Naive thymus-derived CD4-positive, alpha-beta T cell (primary cell): ENCODE data around the gene LRRC19. TPM values are rescaled to one million over a fixed set of nuclear protein-coding genes. Genes with fewer than 3 reads are reported as not detected.

Experiments used
- ATAC-seq: fragments of 150-1000 bp; cut with Tn5 transposase; 2 replicates; pipeline ENCODE4 v1.10.0; 2021; ENCODE audit warnings: mild to moderate bottlenecking, moderate library complexity
- CTCF ChIA-PET: fragments of 350-600 bp; sonication (Branson Sonifier 250); formaldehyde crosslinking; loops from one replicate; lab custom pipeline; 2021; ENCODE audit warnings: antibody characterized with exemption; lab: Charles Lee
- POLR2A ChIA-PET: fragments of 350-600 bp; sonication (Branson Sonifier 250); formaldehyde crosslinking; loops from one replicate; lab custom pipeline; 2021; ENCODE audit warnings: antibody characterized with exemption, inconsistent platforms; lab: Charles Lee
- DNase-seq, 9 donors: peaks; one replicate each; pipeline versions ENCODE4 v3.0.0 to v3.0.0-alpha.2; 2020 to 2022; ENCODE audit warnings: mixed read lengths in 1 of 9
- H3K27ac ChIP-seq: one replicate; pipeline ENCODE4 v1.7.0; 2013; ENCODE audit warnings: mild to moderate bottlenecking, low read depth, low read length, moderate library complexity
- H3K27me3 ChIP-seq, 2 donors: one replicate each; pipeline ENCODE4 v1.7.0; 2013; ENCODE audit warnings: low read length in 2 of 2, mild to moderate bottlenecking in 2 of 2, moderate library complexity in 2 of 2; ENCODE audit not compliant: control insufficient read depth in 2 of 2, insufficient read depth in 2 of 2
- H3K36me3 ChIP-seq, 3 experiments: 1 replicate in 2 of 3; 2 replicates in 1 of 3; pipeline ENCODE4 v1.7.0; 2013; ENCODE audit warnings: low read length in 3 of 3, mild to moderate bottlenecking in 3 of 3, moderate library complexity in 1 of 3; ENCODE audit not compliant: insufficient read depth in 3 of 3, control insufficient read depth in 2 of 3
- H3K4me1 ChIP-seq, 2 donors: one replicate each; pipeline ENCODE4 v1.7.0; 2013; ENCODE audit warnings: low read length in 2 of 2, mild to moderate bottlenecking in 2 of 2, moderate library complexity in 1 of 2; ENCODE audit not compliant: control insufficient read depth in 2 of 2, insufficient read depth in 2 of 2
- H3K4me3 ChIP-seq: 2 replicates; pipeline ENCODE4 v1.7.0; 2013; ENCODE audit warnings: mild to moderate bottlenecking, low read length
- H3K9me3 ChIP-seq, 3 experiments: 1 replicate in 2 of 3; 2 replicates in 1 of 3; pipeline ENCODE4 v1.7.0; 2013; ENCODE audit warnings: low read length in 3 of 3; ENCODE audit not compliant: control insufficient read depth in 2 of 3
- H3K27ac Mint-ChIP-seq, 9 donors: one replicate each; pipeline ENCODE4 v1.8.0; 2020 to 2022; ENCODE audit warnings: mixed read lengths in 9 of 9, mild to moderate bottlenecking in 8 of 9, moderate library complexity in 5 of 9, inconsistent platforms in 2 of 9
- H3K27me3 Mint-ChIP-seq, 5 donors: one replicate each; pipeline ENCODE4 v1.8.0; 2021 to 2022; ENCODE audit warnings: mixed read lengths in 5 of 5, mild to moderate bottlenecking in 1 of 5
- H3K36me3 Mint-ChIP-seq, 5 donors: one replicate each; pipeline ENCODE4 v1.8.0; 2020 to 2022; ENCODE audit warnings: mixed read lengths in 5 of 5, mild to moderate bottlenecking in 3 of 5, inconsistent platforms in 1 of 5
- H3K4me1 Mint-ChIP-seq, 7 donors: one replicate each; pipeline ENCODE4 v1.8.0; 2020 to 2022; ENCODE audit warnings: mixed read lengths in 7 of 7, mild to moderate bottlenecking in 3 of 7, inconsistent platforms in 1 of 7
- H3K4me3 Mint-ChIP-seq, 10 donors: one replicate each; pipeline ENCODE4 v1.8.0; 2020 to 2022; ENCODE audit warnings: mild to moderate bottlenecking in 10 of 10, mixed read lengths in 10 of 10, moderate library complexity in 6 of 10, inconsistent platforms in 2 of 10
- H3K9me3 Mint-ChIP-seq, 11 donors: one replicate each; pipeline ENCODE4 v1.8.0; 2020 to 2022; ENCODE audit warnings: mixed read lengths in 11 of 11, mild to moderate bottlenecking in 4 of 11, inconsistent platforms in 1 of 11, moderate library complexity in 1 of 11
- intact Hi-C, 2 donors: fragments of 100-400 bp; cut with micrococcal nuclease; formaldehyde crosslinking; loops; one replicate each; pipeline ENCODE4 v1.15.1; 2023
- polyA plus RNA-seq, 2 donors: library from polyadenylated mRNA; unstranded; fragments of 300-500 nt; fragmentation: Illumina TruSeq; gene quantifications; one replicate each; pipeline ENCODE4 v1.2.3, GENCODE V29; 2021
- total RNA-seq, 6 experiments: library from RNA in 5 of 6; stranded (reverse) in 5 of 6; gene quantifications; 1 replicate in 5 of 6; 2 replicates in 1 of 6; pipeline ENCODE4 v1.2.3 and lab custom pipeline; 2021 to 2026

Gene LRRC19
- total and polyA plus RNA-seq, 7 experiments from 2014 or later: not detected

- POLR2A ChIA-PET: no interaction called here
- ATAC-seq: no peak
- intact Hi-C loops: no loop called here
- peaks cover 0 to 21% (median 4%) of the 10 kb centered on the region in 5 donors for H3K36me3 Mint-ChIP-seq
- H3K9me3 ChIP-seq: no peaks in the 10 kb centered on the region
- H3K36me3 ChIP-seq: peaks cover 0 to 7% (median 0%) of the 10 kb centered on the region in 3 experiments
- no peak overlapping the region for H3K27ac ChIP-seq
- no peaks in the 10 kb centered on the region for H3K9me3 Mint-ChIP-seq
- no peak overlapping the region for H3K27ac Mint-ChIP-seq
- no peak overlapping the region for H3K4me3 ChIP-seq
- no peak for DNase-seq
- no peaks in the 10 kb centered on the region for H3K4me1 Mint-ChIP-seq
- no peaks in the 10 kb centered on the region for H3K27me3 ChIP-seq
- CTCF ChIA-PET: no interaction called here
- H3K4me1 ChIP-seq: no peaks in the 10 kb centered on the region
- H3K4me3 Mint-ChIP-seq: no peak overlapping the region
- no peaks in the 10 kb centered on the region for H3K27me3 Mint-ChIP-seq
Observed at GRCh38 chr9:27042476-27042875, 37.0 kb upstream of the LRRC19 start.

GRCh38 chr9:27041746-27042145 is 36.3 kb upstream of the LRRC19 start:
- ATAC-seq (no peak), DNase-seq (no peak)
- no peak overlapping the region for H3K27ac Mint-ChIP-seq
- POLR2A ChIA-PET: no interaction called here
- H3K27ac ChIP-seq: no peak overlapping the region
- H3K4me3 ChIP-seq: no peak overlapping the region
- intact Hi-C loops: no loop called here
- no peaks in the 10 kb centered on the region for H3K9me3 ChIP-seq
- H3K36me3 ChIP-seq: peaks cover 0 to 7% (median 0%) of the 10 kb centered on the region in 3 experiments
- CTCF ChIA-PET: no interaction called here
- H3K4me1 ChIP-seq: no peaks in the 10 kb centered on the region
- no peak overlapping the region for H3K4me3 Mint-ChIP-seq
- no peaks in the 10 kb centered on the region for H3K27me3 Mint-ChIP-seq
- no peaks in the 10 kb centered on the region for H3K27me3 ChIP-seq
- H3K4me1 Mint-ChIP-seq: no peaks in the 10 kb centered on the region
- H3K36me3 Mint-ChIP-seq: peaks cover 0 to 26% (median 4%) of the 10 kb centered on the region in 5 donors
- H3K9me3 Mint-ChIP-seq: no peaks in the 10 kb centered on the region

GRCh38 chr9:27037499-27037898 is 32.0 kb upstream of the LRRC19 start:
- CTCF ChIA-PET: no interaction called here
- intact Hi-C loops: no loop called here
- no peak overlapping the region for H3K27ac ChIP-seq
- H3K27me3 ChIP-seq: no peaks in the 10 kb centered on the region
- POLR2A ChIA-PET: no interaction called here
- no peak for DNase-seq
- no peaks in the 10 kb centered on the region for H3K4me1 ChIP-seq
- no peak overlapping the region for H3K4me3 Mint-ChIP-seq
- H3K4me3 ChIP-seq: no peak overlapping the region
- no peaks in the 10 kb centered on the region for H3K4me1 Mint-ChIP-seq
- peaks cover 0 to 26% (median 4%) of the 10 kb centered on the region in 5 donors for H3K36me3 Mint-ChIP-seq
- no peaks in the 10 kb centered on the region for H3K9me3 ChIP-seq
- H3K27ac Mint-ChIP-seq: peak overlapping the region in 1 of 9 donors; percentile 6
- H3K9me3 Mint-ChIP-seq: no peaks in the 10 kb centered on the region
- peaks cover 0 to 3% (median 0%) of the 10 kb centered on the region in 3 experiments for H3K36me3 ChIP-seq
- no peak for ATAC-seq
- H3K27me3 Mint-ChIP-seq: no peaks in the 10 kb centered on the region

- H3K4me1 ChIP-seq: no peaks in the 10 kb centered on the region
- ChIA-PET CTCF (interaction anchor here (1.1 kb wide), 1 partner anchor 95 kb away, joined by 3 read pairs; no protein-coding TSS in a partner anchor), POLR2A (interaction anchor here (0.7 kb wide), 1 partner anchor 461 kb away, joined by 3 read pairs; no protein-coding TSS in a partner anchor)
- Mint-ChIP-seq H3K27me3 (no peaks in the 10 kb centered on the region), H3K4me1 (no peaks in the 10 kb centered on the region), H3K4me3 (no peak overlapping the region), H3K27ac (no peak overlapping the region), H3K36me3 (peaks cover 0 to 25% (median 4%) of the 10 kb centered on the region in 5 donors), H3K9me3 (no peaks in the 10 kb centered on the region)
- H3K27ac ChIP-seq: no peak overlapping the region
- intact Hi-C loops: loop anchor here (1.0 to 2.0 kb wide), 2 partner anchors 242 to 515 kb away; no protein-coding TSS in a partner anchor
- H3K9me3 ChIP-seq: no peaks in the 10 kb centered on the region
- no peaks in the 10 kb centered on the region for H3K27me3 ChIP-seq
- H3K4me3 ChIP-seq: no peak overlapping the region
- H3K36me3 ChIP-seq: peaks cover 0 to 3% (median 0%) of the 10 kb centered on the region in 3 experiments
- DNase-seq: peak in 6 of 9 donors; percentile 11 to 45 (median 14)
- peak; percentile 57 for ATAC-seq
Observed at GRCh38 chr9:27033815-27034403, 28.4 kb upstream of the LRRC19 start.

- H3K4me1 ChIP-seq: no peaks in the 10 kb centered on the region
- Mint-ChIP-seq H3K27ac (no peak overlapping the region), H3K4me1 (no peaks in the 10 kb centered on the region), H3K27me3 (no peaks in the 10 kb centered on the region), H3K9me3 (peaks cover 0 to 3% (median 0%) of the 10 kb centered on the region in 11 donors), H3K4me3 (no peak overlapping the region), H3K36me3 (peaks cover 6 to 23% (median 14%) of the 10 kb centered on the region in 5 donors)
- H3K27me3 ChIP-seq: no peaks in the 10 kb centered on the region
- no peaks in the 10 kb centered on the region for H3K9me3 ChIP-seq
- intact Hi-C loops: no loop called here
- no peak overlapping the region for H3K27ac ChIP-seq
- POLR2A ChIA-PET: no interaction called here
- no peak for ATAC-seq
- no peak overlapping the region for H3K4me3 ChIP-seq
- no peak for DNase-seq
- CTCF ChIA-PET: no interaction called here
- H3K36me3 ChIP-seq: peaks cover 0 to 7% (median 0%) of the 10 kb centered on the region in 3 experiments
Observed at GRCh38 chr9:27029186-27029585, 23.7 kb upstream of the LRRC19 start.

- Histone ChIP-seq H3K36me3 (peaks cover 0 to 14% (median 0%) of the 10 kb centered on the region in 3 experiments), H3K9me3 (no peaks in the 10 kb centered on the region), H3K27me3 (no peaks in the 10 kb centered on the region), H3K4me1 (no peaks in the 10 kb centered on the region), H3K4me3 (no peak overlapping the region), H3K27ac (no peak overlapping the region)
- Mint-ChIP-seq H3K4me1 (no peaks in the 10 kb centered on the region), H3K9me3 (peaks cover 0 to 5% (median 0%) of the 10 kb centered on the region in 11 donors), H3K36me3 (peaks cover 17 to 55% (median 49%) of the 10 kb centered on the region in 5 donors), H3K27me3 (no peaks in the 10 kb centered on the region), H3K27ac (no peak overlapping the region), H3K4me3 (no peak overlapping the region)
- DNase-seq (no peak), ATAC-seq (no peak)
- ChIA-PET POLR2A (no interaction called here), CTCF (no interaction called here)
- intact Hi-C loops: no loop called here
Observed at GRCh38 chr9:27022920-27023319, 17.4 kb upstream of the LRRC19 start.

- Mint-ChIP-seq H3K4me3 (no peak overlapping the region), H3K36me3 (peaks cover 13 to 60% (median 43%) of the 10 kb centered on the region in 5 donors)
- DNase-seq: no peak
Observed at GRCh38 chr9:27019589-27019988, 14.1 kb upstream of the LRRC19 start.

More at GRCh38 chr9:27019589-27019988, 14.1 kb upstream of the LRRC19 start:
- Histone ChIP-seq H3K27me3 (no peaks in the 10 kb centered on the region), H3K27ac (no peak overlapping the region), H3K4me1 (no peaks in the 10 kb centered on the region), H3K4me3 (no peak overlapping the region), H3K36me3 (peaks cover 0 to 15% (median 0%) of the 10 kb centered on the region in 3 experiments), H3K9me3 (no peaks in the 10 kb centered on the region)
- H3K27me3 Mint-ChIP-seq: no peaks in the 10 kb centered on the region
- ChIA-PET CTCF (interaction anchor here (0.6 kb wide), 1 partner anchor 38 kb away, joined by 3 read pairs; no protein-coding TSS in a partner anchor), POLR2A (no interaction called here)
- no peak overlapping the region for H3K27ac Mint-ChIP-seq
- no peaks in the 10 kb centered on the region for H3K4me1 Mint-ChIP-seq
- H3K9me3 Mint-ChIP-seq: peaks cover 0 to 5% (median 0%) of the 10 kb centered on the region in 11 donors
- intact Hi-C loops: no loop called here
- no peak for ATAC-seq
